OCI-M2 (cell line): ENCODE measurements around the gene MTPN.
A peak's percentile ranks its signal among the peaks of the same experiment; 100 is the strongest.

Experiments
- DNase-seq: peaks from one replicate; lab custom pipeline; 2025; ENCODE audit not compliant: unreplicated experiment; lab: John Stamatoyannopoulos, UW

The MTPN gene

GRCh38 chr7:135977007-135977741 is at the start of gene MTPN:
TSS of gene MTPN (minus strand) at chr7:135977359. CDS start at chr7:135977100, 259 bp downstream.
- peak; percentile 95 for DNase-seq

GRCh38 chr7:136026209-136026608 is 49.0 kb upstream of the MTPN start:
- no peak for DNase-seq

- no peak for DNase-seq
Observed at GRCh38 chr7:136023134-136023869, 46.1 kb upstream of the MTPN start.

- DNase-seq, result no peak
Observed at GRCh38 chr7:136020556-136020955, 43.4 kb upstream of the MTPN start.

- no peak for DNase-seq
Observed at GRCh38 chr7:136018104-136018503, 40.9 kb upstream of the MTPN start.

- no peak for DNase-seq
Observed at GRCh38 chr7:136016649-136017395, 39.7 kb upstream of the MTPN start.

- no peak for DNase-seq
Observed at GRCh38 chr7:136015638-136016037, 38.5 kb upstream of the MTPN start.

- no peak for DNase-seq
Observed at GRCh38 chr7:136014659-136015058, 37.5 kb upstream of the MTPN start.

GRCh38 chr7:136012238-136012637 is 35.1 kb upstream of the MTPN start:
- DNase-seq, result no peak

- DNase-seq, result peak; percentile 42
Observed at GRCh38 chr7:136009488-136010079, 32.4 kb upstream of the MTPN start.

- DNase-seq, result no peak
Observed at GRCh38 chr7:136006208-136006607, 29.0 kb upstream of the MTPN start.

- DNase-seq, result no peak
Observed at GRCh38 chr7:136004083-136004482, 26.9 kb upstream of the MTPN start.

GRCh38 chr7:136002802-136003201 is 25.6 kb upstream of the MTPN start:
- no peak for DNase-seq

GRCh38 chr7:136000288-136000913 is 23.2 kb upstream of the MTPN start:
- DNase-seq, result no peak

- no peak for DNase-seq
Observed at GRCh38 chr7:135998081-135998480, 20.9 kb upstream of the MTPN start.

GRCh38 chr7:135995748-135996147 is 18.6 kb upstream of the MTPN start:
- DNase-seq, result no peak

GRCh38 chr7:135994466-135995205 is 17.5 kb upstream of the MTPN start:
- no peak for DNase-seq

- DNase-seq, result no peak
Observed at GRCh38 chr7:135993950-135994349, 16.8 kb upstream of the MTPN start.

- no peak for DNase-seq
Observed at GRCh38 chr7:135991906-135992305, 14.7 kb upstream of the MTPN start.

GRCh38 chr7:135991322-135991721 is 14.2 kb upstream of the MTPN start:
- no peak for DNase-seq
